GM23338 (cell line): ENCODE results near the gene FRMPD1. TPM values are rescaled to one million over a fixed set of nuclear protein-coding genes. Genes with fewer than 3 reads are reported as not detected.

Experiments used
- ATAC-seq: fragments of 200-7000 bp; cut with Tn5 transposase; 3 replicates; pipeline ENCODE4 v1.9.1; 2020
- DNase-seq: peaks from one replicate; pipeline ENCODE4 v3.0.0-alpha.2; 2015; ENCODE audit warnings: low spot score
- H2AFZ ChIP-seq: fragments of 200-600 bp; sonication (generic); 2 replicates; pipeline ENCODE4 v1.8.0; 2016; ENCODE audit warnings: antibody characterized with exemption, mild to moderate bottlenecking, moderate library complexity
- H3F3A ChIP-seq: fragments of 200-600 bp; sonication (generic); replicated peaks from 2 replicates; pipeline ENCODE4 v1.8.0; 2017; ENCODE audit warnings: antibody characterized with exemption, mixed run types, low read depth
- H3K27ac ChIP-seq: fragments of 200-600 bp; sonication (generic); 2 replicates; pipeline ENCODE4 v1.6.1; 2016; ENCODE audit warnings: low read depth
- H3K27me3 ChIP-seq: fragments of 200-600 bp; sonication (generic); 2 replicates; pipeline ENCODE4 v1.8.0; 2016; ENCODE audit warnings: mild to moderate bottlenecking, mixed run types, moderate library complexity; ENCODE audit not compliant: insufficient read depth
- H3K36me3 ChIP-seq: fragments of 200-600 bp; sonication (generic); 2 replicates; pipeline ENCODE4 v1.8.0; 2016; ENCODE audit warnings: mild to moderate bottlenecking; ENCODE audit not compliant: insufficient read depth
- H3K4me1 ChIP-seq: fragments of 200-600 bp; sonication (generic); 2 replicates; pipeline ENCODE4 v1.8.0; 2016; ENCODE audit warnings: mild to moderate bottlenecking, moderate library complexity; ENCODE audit not compliant: insufficient read depth
- H3K4me2 ChIP-seq: fragments of 200-600 bp; sonication (generic); 2 replicates; pipeline ENCODE4 v1.7.1; 2017; ENCODE audit warnings: mixed run types
- H3K4me3 ChIP-seq: fragments of 200-600 bp; sonication (generic); 2 replicates; pipeline ENCODE4 v1.6.1; 2016; ENCODE audit warnings: mixed run types
- H3K79me2 ChIP-seq: fragments of 200-600 bp; sonication (generic); replicated peaks from 2 replicates; pipeline ENCODE4 v1.8.0; 2017; ENCODE audit warnings: mild to moderate bottlenecking; ENCODE audit not compliant: insufficient read depth
- H3K9me2 ChIP-seq: fragments of 200-600 bp; sonication (generic); 2 replicates; pipeline ENCODE4 v1.8.0; 2017; ENCODE audit not compliant: insufficient read depth
- H4K20me1 ChIP-seq: fragments of 200-600 bp; sonication (generic); replicated peaks from 2 replicates; pipeline ENCODE4 v1.8.0; 2017; ENCODE audit warnings: mild to moderate bottlenecking; ENCODE audit not compliant: insufficient read depth
- H3K27ac Mint-ChIP-seq: 2 replicates; pipeline ENCODE4 v1.8.0; 2020; ENCODE audit warnings: inconsistent platforms, mild to moderate bottlenecking, moderate library complexity, mixed read lengths
- H3K27me3 Mint-ChIP-seq: 3 replicates; pipeline ENCODE4 v1.8.0; 2022; ENCODE audit warnings: low read depth, mild to moderate bottlenecking, moderate library complexity, mixed read lengths, inconsistent platforms; ENCODE audit not compliant: insufficient read depth, poor library complexity
- H3K36me3 Mint-ChIP-seq: 3 replicates; pipeline ENCODE4 v1.8.0; 2021; ENCODE audit warnings: low read depth, mild to moderate bottlenecking, inconsistent platforms, moderate library complexity, mixed read lengths
- H3K4me1 Mint-ChIP-seq: 3 replicates; pipeline ENCODE4 v1.8.0; 2020; ENCODE audit warnings: mild to moderate bottlenecking, inconsistent platforms, mixed read lengths
- H3K4me3 Mint-ChIP-seq: 3 replicates; pipeline ENCODE4 v1.8.0; 2021; ENCODE audit warnings: moderate library complexity, mild to moderate bottlenecking, inconsistent platforms, mixed read lengths
- H3K9me3 Mint-ChIP-seq: 3 replicates; pipeline ENCODE4 v1.8.0; 2020; ENCODE audit warnings: moderate library complexity, mild to moderate bottlenecking, inconsistent platforms, mixed read lengths
- EZH2phosphoT487 ChIP-seq: fragments of 200-600 bp; sonication (generic); IDR thresholded peaks from one replicate; pipeline ENCODE4 v1.8.1; 2018; ENCODE audit warnings: antibody characterized with exemption; ENCODE audit not compliant: unreplicated experiment
- JUNB ChIP-seq: IDR thresholded peaks from one replicate; pipeline ENCODE4 v1.6.1; 2016; ENCODE audit warnings: antibody characterized with exemption; ENCODE audit not compliant: unreplicated experiment
- NANOG ChIP-seq: IDR thresholded peaks from 2 replicates; pipeline ENCODE4 v1.6.1; 2016; ENCODE audit warnings: antibody characterized with exemption, borderline replicate concordance
- POLR2AphosphoS5 ChIP-seq: IDR thresholded peaks from 2 replicates; pipeline ENCODE4 v1.6.1; 2016; ENCODE audit warnings: antibody characterized with exemption, low read depth
- ZNF114 ChIP-seq: fragments of 250-450 bp; sonication (Bioruptor Pico); IDR thresholded peaks from 2 replicates; pipeline ENCODE4 v1.5.0; 2020; ENCODE audit warnings: mild to moderate bottlenecking, moderate library complexity
- ZNF331 ChIP-seq: fragments of 250-450 bp; sonication (Bioruptor Pico); IDR thresholded peaks from 2 replicates; pipeline ENCODE4 v1.5.0; 2020; ENCODE audit warnings: low read depth, mild to moderate bottlenecking, moderate library complexity
- polyA plus RNA-seq: library from polyadenylated mRNA; unstranded; fragments of >200 nt; fragmentation: Nextera tagmentation; extraction: Ambion mirVana; gene quantifications from 2 replicates; pipeline ENCODE4 v1.2.1, GENCODE V29; 2016
- total RNA-seq: library from RNA; depleted of rRNA; stranded (reverse); fragments of >200 nt; shearing (Covaris generic); gene quantifications from 2 replicates; pipeline ENCODE4 v1.2.3, GENCODE V29; 2014
- TF ChIP-seq, protein P1 (sequence below), 2 experiments: fragments of 200-600 bp in 1 of 2; sonication (generic) in 1 of 2; conservative IDR thresholded peaks; 2 replicates each; pipeline versions ENCODE4 v1.5.1 to v1.6.1; 2016 to 2017; ENCODE audit warnings: antibody characterized with exemption in 2 of 2, low read depth in 2 of 2, mild to moderate bottlenecking in 2 of 2, moderate library complexity in 1 of 2
- TF ChIP-seq, protein P2 (sequence below): IDR thresholded peaks from one replicate; pipeline ENCODE4 v1.6.1; 2018; ENCODE audit warnings: antibody characterized with exemption; ENCODE audit not compliant: unreplicated experiment
- TF ChIP-seq, protein P3 (sequence below): IDR thresholded peaks from 2 replicates; pipeline ENCODE4 v1.6.1; 2016; ENCODE audit warnings: antibody characterized with exemption

Gene FRMPD1
- total and polyA plus RNA-seq, 2 experiments from 2014 or later: 0.23 to 0.63 TPM

DNA sequence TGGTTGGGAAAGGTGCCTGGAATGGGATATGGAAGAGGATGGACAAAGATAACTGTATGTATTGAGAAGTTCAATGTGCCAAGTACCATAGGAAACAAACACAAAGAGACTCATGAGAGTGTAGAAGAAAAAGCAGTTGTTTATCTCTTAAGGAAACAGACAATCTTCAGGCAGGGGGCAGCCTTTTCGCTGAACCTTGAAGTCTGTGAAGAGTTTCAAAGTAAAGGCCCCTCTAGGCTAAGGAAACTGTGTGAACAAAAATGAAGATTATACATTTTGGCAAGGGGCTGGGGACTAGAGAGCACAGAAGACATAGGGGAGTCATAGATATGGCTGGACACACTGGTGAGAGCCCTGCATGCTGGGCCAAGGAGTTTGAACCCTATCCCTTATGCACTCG is 27.5 kb upstream of the FRMPD1 start:
- Histone ChIP-seq H3K79me2 (no peaks in the 10 kb centered on the region), H3K4me2 (peak overlapping the region; percentile 64; the same call in 1 of the 2 replicates), H4K20me1 (no peaks in the 10 kb centered on the region), H2AFZ (no peak overlapping the region), H3K4me1 (peaks cover 15% of the 10 kb centered on the region), H3K27ac (no peak overlapping the region), H3F3A (no peaks in the 10 kb centered on the region), H3K9me2 (no peaks in the 10 kb centered on the region), H3K27me3 (no peaks in the 10 kb centered on the region), H3K36me3 (no peaks in the 10 kb centered on the region), H3K4me3 (no peak overlapping the region)
- H3K4me3 Mint-ChIP-seq: no peak overlapping the region
- no peaks in the 10 kb centered on the region for H3K27me3 Mint-ChIP-seq
- no peaks in the 10 kb centered on the region for H3K36me3 Mint-ChIP-seq
- TF ChIP-seq ZNF114 (no peak), POLR2AphosphoS5 (no peak), JUNB (no peak)
- TF ChIP-seq, protein P1, sequence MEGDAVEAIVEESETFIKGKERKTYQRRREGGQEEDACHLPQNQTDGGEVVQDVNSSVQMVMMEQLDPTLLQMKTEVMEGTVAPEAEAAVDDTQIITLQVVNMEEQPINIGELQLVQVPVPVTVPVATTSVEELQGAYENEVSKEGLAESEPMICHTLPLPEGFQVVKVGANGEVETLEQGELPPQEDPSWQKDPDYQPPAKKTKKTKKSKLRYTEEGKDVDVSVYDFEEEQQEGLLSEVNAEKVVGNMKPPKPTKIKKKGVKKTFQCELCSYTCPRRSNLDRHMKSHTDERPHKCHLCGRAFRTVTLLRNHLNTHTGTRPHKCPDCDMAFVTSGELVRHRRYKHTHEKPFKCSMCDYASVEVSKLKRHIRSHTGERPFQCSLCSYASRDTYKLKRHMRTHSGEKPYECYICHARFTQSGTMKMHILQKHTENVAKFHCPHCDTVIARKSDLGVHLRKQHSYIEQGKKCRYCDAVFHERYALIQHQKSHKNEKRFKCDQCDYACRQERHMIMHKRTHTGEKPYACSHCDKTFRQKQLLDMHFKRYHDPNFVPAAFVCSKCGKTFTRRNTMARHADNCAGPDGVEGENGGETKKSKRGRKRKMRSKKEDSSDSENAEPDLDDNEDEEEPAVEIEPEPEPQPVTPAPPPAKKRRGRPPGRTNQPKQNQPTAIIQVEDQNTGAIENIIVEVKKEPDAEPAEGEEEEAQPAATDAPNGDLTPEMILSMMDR (conservative IDR thresholded peaks at IDR 0.05; ENCODE audit: low read depth in 2 of 2): peak; percentile 9 to 26; a peak in 2 of 4 replicates
- no peaks in the 10 kb centered on the region for H3K9me3 Mint-ChIP-seq
- ATAC-seq (no peak), DNase-seq (no peak)
- H3K27ac Mint-ChIP-seq: no peak overlapping the region
- peaks cover 30% of the 10 kb centered on the region for H3K4me1 Mint-ChIP-seq

DNA sequence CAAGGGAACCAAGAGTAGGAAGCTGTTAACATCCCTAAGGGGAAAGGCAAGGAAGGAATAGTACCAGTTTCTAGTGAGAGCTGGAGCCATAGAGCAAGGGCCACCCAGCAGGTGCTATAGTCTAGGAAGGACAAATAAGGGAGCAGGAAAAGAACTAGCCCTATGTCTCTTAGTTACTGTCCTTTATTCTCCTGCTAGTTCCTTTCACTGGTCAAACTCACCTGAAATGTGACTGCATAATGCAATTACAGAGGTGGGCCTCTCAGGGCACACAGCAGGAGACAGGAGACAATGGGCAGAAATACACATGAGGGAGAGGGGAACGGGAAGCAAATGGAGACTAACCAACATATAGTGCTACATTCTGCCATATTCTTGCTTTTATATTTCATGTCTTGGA is 26.7 kb upstream of the FRMPD1 start:
- H2AFZ ChIP-seq: peak overlapping the region; percentile 45; the same call in 1 of the 2 replicates
- no peaks in the 10 kb centered on the region for H3K27me3 ChIP-seq
- H3K36me3 ChIP-seq: no peaks in the 10 kb centered on the region
- no peaks in the 10 kb centered on the region for H3K27me3 Mint-ChIP-seq
- H3K27ac Mint-ChIP-seq: no peak overlapping the region
- DNase-seq (peak; percentile 11), ATAC-seq (peak; percentile 64)
- H3K4me1 Mint-ChIP-seq: peaks cover 30% of the 10 kb centered on the region
- no peak overlapping the region for H3K4me3 Mint-ChIP-seq
- no peaks in the 10 kb centered on the region for H3K9me2 ChIP-seq
- peak overlapping the region; percentile 64 for H3K4me2 ChIP-seq
- H3K79me2 ChIP-seq: no peaks in the 10 kb centered on the region
- no peak overlapping the region for H3K27ac ChIP-seq
- no peaks in the 10 kb centered on the region for H3K9me3 Mint-ChIP-seq
- peaks cover 15% of the 10 kb centered on the region for H3K4me1 ChIP-seq
- no peaks in the 10 kb centered on the region for H4K20me1 ChIP-seq
- no peak overlapping the region for H3K4me3 ChIP-seq
- no peaks in the 10 kb centered on the region for H3K36me3 Mint-ChIP-seq
- H3F3A ChIP-seq: no peaks in the 10 kb centered on the region
- no peak for TF ChIP-seq EZH2phosphoT487
- TF ChIP-seq ZNF331: no peak
- TF ChIP-seq NANOG: no peak
- TF ChIP-seq, protein P2, sequence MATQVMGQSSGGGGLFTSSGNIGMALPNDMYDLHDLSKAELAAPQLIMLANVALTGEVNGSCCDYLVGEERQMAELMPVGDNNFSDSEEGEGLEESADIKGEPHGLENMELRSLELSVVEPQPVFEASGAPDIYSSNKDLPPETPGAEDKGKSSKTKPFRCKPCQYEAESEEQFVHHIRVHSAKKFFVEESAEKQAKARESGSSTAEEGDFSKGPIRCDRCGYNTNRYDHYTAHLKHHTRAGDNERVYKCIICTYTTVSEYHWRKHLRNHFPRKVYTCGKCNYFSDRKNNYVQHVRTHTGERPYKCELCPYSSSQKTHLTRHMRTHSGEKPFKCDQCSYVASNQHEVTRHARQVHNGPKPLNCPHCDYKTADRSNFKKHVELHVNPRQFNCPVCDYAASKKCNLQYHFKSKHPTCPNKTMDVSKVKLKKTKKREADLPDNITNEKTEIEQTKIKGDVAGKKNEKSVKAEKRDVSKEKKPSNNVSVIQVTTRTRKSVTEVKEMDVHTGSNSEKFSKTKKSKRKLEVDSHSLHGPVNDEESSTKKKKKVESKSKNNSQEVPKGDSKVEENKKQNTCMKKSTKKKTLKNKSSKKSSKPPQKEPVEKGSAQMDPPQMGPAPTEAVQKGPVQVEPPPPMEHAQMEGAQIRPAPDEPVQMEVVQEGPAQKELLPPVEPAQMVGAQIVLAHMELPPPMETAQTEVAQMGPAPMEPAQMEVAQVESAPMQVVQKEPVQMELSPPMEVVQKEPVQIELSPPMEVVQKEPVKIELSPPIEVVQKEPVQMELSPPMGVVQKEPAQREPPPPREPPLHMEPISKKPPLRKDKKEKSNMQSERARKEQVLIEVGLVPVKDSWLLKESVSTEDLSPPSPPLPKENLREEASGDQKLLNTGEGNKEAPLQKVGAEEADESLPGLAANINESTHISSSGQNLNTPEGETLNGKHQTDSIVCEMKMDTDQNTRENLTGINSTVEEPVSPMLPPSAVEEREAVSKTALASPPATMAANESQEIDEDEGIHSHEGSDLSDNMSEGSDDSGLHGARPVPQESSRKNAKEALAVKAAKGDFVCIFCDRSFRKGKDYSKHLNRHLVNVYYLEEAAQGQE: no peak
- TF ChIP-seq, protein P1 (conservative IDR thresholded peaks at IDR 0.05; ENCODE audit: low read depth in 2 of 2): no peak
- no peak for TF ChIP-seq JUNB
- TF ChIP-seq, protein P3, sequence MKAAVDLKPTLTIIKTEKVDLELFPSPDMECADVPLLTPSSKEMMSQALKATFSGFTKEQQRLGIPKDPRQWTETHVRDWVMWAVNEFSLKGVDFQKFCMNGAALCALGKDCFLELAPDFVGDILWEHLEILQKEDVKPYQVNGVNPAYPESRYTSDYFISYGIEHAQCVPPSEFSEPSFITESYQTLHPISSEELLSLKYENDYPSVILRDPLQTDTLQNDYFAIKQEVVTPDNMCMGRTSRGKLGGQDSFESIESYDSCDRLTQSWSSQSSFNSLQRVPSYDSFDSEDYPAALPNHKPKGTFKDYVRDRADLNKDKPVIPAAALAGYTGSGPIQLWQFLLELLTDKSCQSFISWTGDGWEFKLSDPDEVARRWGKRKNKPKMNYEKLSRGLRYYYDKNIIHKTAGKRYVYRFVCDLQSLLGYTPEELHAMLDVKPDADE: no peak
